HepG2 (cell line): Measurements from ENCODE around the gene CBLC. TPM values are rescaled to one million over a fixed set of nuclear protein-coding genes. Genes with fewer than 3 reads are reported as not detected.

ENCODE experiments used
- CHD2 ChIP-seq: IDR thresholded peaks from 2 replicates; pipeline ENCODE4 v1.6.1; 2011; ENCODE audit warnings: low read depth, low read length, improper control_type of control experiment
- FOXC1 ChIP-seq: sonication (generic); formaldehyde crosslinking; IDR thresholded peaks from 2 replicates; pipeline ENCODE4 v1.8.0; 2022; ENCODE audit warnings: mild to moderate bottlenecking, missing genetic modification reagents, borderline replicate concordance
- GATAD2A ChIP-seq: IDR thresholded peaks from 2 replicates; pipeline ENCODE4 v1.6.1; 2016
- HDAC2 ChIP-seq: sonication (generic); formaldehyde crosslinking; IDR thresholded peaks from 2 replicates; pipeline ENCODE4 v1.4.0; 2020; ENCODE audit warnings: missing genetic modification reagents
- JUNB ChIP-seq: sonication (generic); formaldehyde crosslinking; IDR thresholded peaks from 2 replicates; pipeline ENCODE4 v1.8.0; 2022; ENCODE audit warnings: missing genetic modification reagents, mild to moderate bottlenecking, borderline replicate concordance
- MBNL3 ChIP-seq: fragments of 250-450 bp; sonication (Bioruptor Pico); conservative IDR thresholded peaks from 2 replicates; pipeline ENCODE4 v1.8.0; 2022; ENCODE audit warnings: mild to moderate bottlenecking, inconsistent platforms
- MEIS1 ChIP-seq: sonication (generic); formaldehyde crosslinking; IDR thresholded peaks from 2 replicates; pipeline ENCODE4 v1.9.0; 2021; ENCODE audit warnings: mild to moderate bottlenecking, missing genetic modification reagents, moderate library complexity, borderline replicate concordance
- NFIC ChIP-seq: IDR thresholded peaks from 2 replicates; pipeline ENCODE4 v1.6.1; 2012; ENCODE audit warnings: mild to moderate bottlenecking, low read length, inconsistent platforms
- SRF ChIP-seq: IDR thresholded peaks from 2 replicates; pipeline ENCODE4 v1.6.1; 2011; ENCODE audit warnings: mild to moderate bottlenecking, low read depth, low read length, moderate library complexity
- ZFP36 ChIP-seq: fragments of 150-350 bp; IDR thresholded peaks from 2 replicates; pipeline ENCODE4 v1.6.1; 2018; ENCODE audit warnings: borderline replicate concordance, low read length, low read depth; ENCODE audit not compliant: partially characterized antibody
- ZNF468 ChIP-seq: sonication (generic); formaldehyde crosslinking; IDR thresholded peaks from 2 replicates; pipeline ENCODE4 v1.8.0; 2022; ENCODE audit warnings: mild to moderate bottlenecking, moderate library complexity, missing genetic modification reagents
- ZNF546 ChIP-seq: sonication (generic); formaldehyde crosslinking; conservative IDR thresholded peaks from 2 replicates; pipeline ENCODE4 v1.8.1; 2023; ENCODE audit warnings: mild to moderate bottlenecking, missing genetic modification reagents
- ZNF761 ChIP-seq: sonication (generic); formaldehyde crosslinking; conservative IDR thresholded peaks from 2 replicates; pipeline ENCODE4 v1.4.0; 2020; ENCODE audit warnings: mild to moderate bottlenecking, missing genetic modification reagents
- polyA plus RNA-seq, 8 experiments: library from polyadenylated mRNA; depleted of rRNA in 3 of 8; stranded (reverse) in 7 of 8; unstranded in 1 of 8; fragments of >200 nt; fragmentation: Illumina TruSeq in 4 of 8; extraction: Trizol in 4 of 8; gene quantifications; 2 replicates each; pipeline versions ENCODE4 v1.2.1 to v1.2.3, GENCODE V29; 2011 to 2016; ENCODE audit warnings: low read depth in 4 of 8, missing spikeins in 1 of 8, mixed read lengths in 1 of 8; ENCODE audit not compliant: insufficient read depth in 1 of 8
- total RNA-seq, 5 experiments: library from RNA; depleted of rRNA; stranded (reverse); fragments of >200 nt; fragmentation: Illumina TruSeq; extraction: Trizol; gene quantifications; 2 replicates each; pipeline ENCODE4 v1.2.3, GENCODE V29; 2016; ENCODE audit warnings: low read depth in 1 of 5
- TF ChIP-seq, protein P1 (sequence below): sonication (generic); formaldehyde crosslinking; IDR thresholded peaks from 2 replicates; pipeline ENCODE4 v1.4.0; 2020; ENCODE audit warnings: missing genetic modification reagents, borderline replicate concordance
- TF ChIP-seq, protein P2 (sequence below): sonication (generic); formaldehyde crosslinking; conservative IDR thresholded peaks from 2 replicates; pipeline ENCODE4 v1.8.1; 2023; ENCODE audit warnings: missing genetic modification reagents
- TF ChIP-seq, protein P3 (sequence below): sonication (generic); formaldehyde crosslinking; IDR thresholded peaks from 2 replicates; pipeline ENCODE4 v1.8.1; 2023; ENCODE audit warnings: mild to moderate bottlenecking, missing genetic modification reagents
- TF ChIP-seq, protein P4 (sequence below): sonication (generic); formaldehyde crosslinking; IDR thresholded peaks from 2 replicates; pipeline ENCODE4 v1.4.0; 2020; ENCODE audit warnings: missing genetic modification reagents
- TF ChIP-seq, protein P5 (sequence below): sonication (generic); formaldehyde crosslinking; IDR thresholded peaks from 2 replicates; pipeline ENCODE4 v1.5.1; 2020; ENCODE audit warnings: mild to moderate bottlenecking, missing genetic modification reagents, moderate library complexity

CBLC gene
- total and polyA plus RNA-seq, 2 of the 13 experiments (the other 11 are each of a cell fraction or from before 2014, with no cell fraction given): 1.8 to 2.6 TPM

DNA sequence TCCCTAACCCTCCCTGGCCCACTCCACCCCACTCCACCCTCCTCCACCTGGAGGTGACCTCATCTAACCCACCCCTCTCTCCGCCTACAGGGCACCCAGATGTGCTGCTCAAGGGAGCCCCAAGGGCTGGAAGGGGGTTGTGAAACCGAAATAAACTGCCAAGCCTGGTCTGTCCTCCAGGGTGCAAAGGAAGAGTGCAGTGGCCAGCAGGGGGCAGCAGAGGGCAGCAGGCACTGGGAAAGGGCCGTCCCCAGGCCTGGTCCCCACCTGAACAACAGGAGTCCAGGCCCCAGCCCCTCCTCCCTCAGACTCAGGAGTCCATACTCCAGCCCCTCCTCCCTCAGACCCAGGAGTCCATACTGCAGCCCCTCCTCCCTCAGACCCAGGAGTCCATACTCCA lies 22.8 kb downstream of the CBLC start (continued):
- TF ChIP-seq, protein P1, sequence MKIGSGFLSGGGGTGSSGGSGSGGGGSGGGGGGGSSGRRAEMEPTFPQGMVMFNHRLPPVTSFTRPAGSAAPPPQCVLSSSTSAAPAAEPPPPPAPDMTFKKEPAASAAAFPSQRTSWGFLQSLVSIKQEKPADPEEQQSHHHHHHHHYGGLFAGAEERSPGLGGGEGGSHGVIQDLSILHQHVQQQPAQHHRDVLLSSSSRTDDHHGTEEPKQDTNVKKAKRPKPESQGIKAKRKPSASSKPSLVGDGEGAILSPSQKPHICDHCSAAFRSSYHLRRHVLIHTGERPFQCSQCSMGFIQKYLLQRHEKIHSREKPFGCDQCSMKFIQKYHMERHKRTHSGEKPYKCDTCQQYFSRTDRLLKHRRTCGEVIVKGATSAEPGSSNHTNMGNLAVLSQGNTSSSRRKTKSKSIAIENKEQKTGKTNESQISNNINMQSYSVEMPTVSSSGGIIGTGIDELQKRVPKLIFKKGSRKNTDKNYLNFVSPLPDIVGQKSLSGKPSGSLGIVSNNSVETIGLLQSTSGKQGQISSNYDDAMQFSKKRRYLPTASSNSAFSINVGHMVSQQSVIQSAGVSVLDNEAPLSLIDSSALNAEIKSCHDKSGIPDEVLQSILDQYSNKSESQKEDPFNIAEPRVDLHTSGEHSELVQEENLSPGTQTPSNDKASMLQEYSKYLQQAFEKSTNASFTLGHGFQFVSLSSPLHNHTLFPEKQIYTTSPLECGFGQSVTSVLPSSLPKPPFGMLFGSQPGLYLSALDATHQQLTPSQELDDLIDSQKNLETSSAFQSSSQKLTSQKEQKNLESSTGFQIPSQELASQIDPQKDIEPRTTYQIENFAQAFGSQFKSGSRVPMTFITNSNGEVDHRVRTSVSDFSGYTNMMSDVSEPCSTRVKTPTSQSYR: peak; percentile 82; the same call in 1 of the 2 replicates
- TF ChIP-seq ZFP36 (peak; percentile 78), ZNF546 (no peak), GATAD2A (peak; percentile 54), ZNF761 (0 out of 2 replicates have a peak, but pooled peaks have one; percentile 59), JUNB (CRISPR knock-in tag) (no peak), SRF (no peak), CHD2 (no peak), HDAC2 (CRISPR knock-in tag) (peak; percentile 31; the same call in 1 of the 2 replicates), FOXC1 (CRISPR knock-in tag) (peak; percentile 51; the same call in 1 of the 2 replicates), ZNF468 (0 out of 2 replicates have a peak, but pooled peaks have one; percentile 39), MBNL3 (CRISPR knock-in tag) (no peak), MEIS1 (0 out of 2 replicates have a peak, but pooled peaks have one; percentile 34), NFIC (no peak)
- TF ChIP-seq, protein P2, sequence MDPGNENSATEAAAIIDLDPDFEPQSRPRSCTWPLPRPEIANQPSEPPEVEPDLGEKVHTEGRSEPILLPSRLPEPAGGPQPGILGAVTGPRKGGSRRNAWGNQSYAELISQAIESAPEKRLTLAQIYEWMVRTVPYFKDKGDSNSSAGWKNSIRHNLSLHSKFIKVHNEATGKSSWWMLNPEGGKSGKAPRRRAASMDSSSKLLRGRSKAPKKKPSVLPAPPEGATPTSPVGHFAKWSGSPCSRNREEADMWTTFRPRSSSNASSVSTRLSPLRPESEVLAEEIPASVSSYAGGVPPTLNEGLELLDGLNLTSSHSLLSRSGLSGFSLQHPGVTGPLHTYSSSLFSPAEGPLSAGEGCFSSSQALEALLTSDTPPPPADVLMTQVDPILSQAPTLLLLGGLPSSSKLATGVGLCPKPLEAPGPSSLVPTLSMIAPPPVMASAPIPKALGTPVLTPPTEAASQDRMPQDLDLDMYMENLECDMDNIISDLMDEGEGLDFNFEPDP (CRISPR knock-in tag): no peak; the same call in 1 of the 2 replicates
- TF ChIP-seq, protein P3, sequence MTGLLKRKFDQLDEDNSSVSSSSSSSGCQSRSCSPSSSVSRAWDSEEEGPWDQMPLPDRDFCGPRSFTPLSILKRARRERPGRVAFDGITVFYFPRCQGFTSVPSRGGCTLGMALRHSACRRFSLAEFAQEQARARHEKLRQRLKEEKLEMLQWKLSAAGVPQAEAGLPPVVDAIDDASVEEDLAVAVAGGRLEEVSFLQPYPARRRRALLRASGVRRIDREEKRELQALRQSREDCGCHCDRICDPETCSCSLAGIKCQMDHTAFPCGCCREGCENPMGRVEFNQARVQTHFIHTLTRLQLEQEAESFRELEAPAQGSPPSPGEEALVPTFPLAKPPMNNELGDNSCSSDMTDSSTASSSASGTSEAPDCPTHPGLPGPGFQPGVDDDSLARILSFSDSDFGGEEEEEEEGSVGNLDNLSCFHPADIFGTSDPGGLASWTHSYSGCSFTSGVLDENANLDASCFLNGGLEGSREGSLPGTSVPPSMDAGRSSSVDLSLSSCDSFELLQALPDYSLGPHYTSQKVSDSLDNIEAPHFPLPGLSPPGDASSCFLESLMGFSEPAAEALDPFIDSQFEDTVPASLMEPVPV (CRISPR knock-in tag): no peak
- TF ChIP-seq, protein P4, sequence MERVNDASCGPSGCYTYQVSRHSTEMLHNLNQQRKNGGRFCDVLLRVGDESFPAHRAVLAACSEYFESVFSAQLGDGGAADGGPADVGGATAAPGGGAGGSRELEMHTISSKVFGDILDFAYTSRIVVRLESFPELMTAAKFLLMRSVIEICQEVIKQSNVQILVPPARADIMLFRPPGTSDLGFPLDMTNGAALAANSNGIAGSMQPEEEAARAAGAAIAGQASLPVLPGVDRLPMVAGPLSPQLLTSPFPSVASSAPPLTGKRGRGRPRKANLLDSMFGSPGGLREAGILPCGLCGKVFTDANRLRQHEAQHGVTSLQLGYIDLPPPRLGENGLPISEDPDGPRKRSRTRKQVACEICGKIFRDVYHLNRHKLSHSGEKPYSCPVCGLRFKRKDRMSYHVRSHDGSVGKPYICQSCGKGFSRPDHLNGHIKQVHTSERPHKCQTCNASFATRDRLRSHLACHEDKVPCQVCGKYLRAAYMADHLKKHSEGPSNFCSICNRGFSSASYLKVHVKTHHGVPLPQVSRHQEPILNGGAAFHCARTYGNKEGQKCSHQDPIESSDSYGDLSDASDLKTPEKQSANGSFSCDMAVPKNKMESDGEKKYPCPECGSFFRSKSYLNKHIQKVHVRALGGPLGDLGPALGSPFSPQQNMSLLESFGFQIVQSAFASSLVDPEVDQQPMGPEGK: peak; percentile 75
- TF ChIP-seq, protein P5, sequence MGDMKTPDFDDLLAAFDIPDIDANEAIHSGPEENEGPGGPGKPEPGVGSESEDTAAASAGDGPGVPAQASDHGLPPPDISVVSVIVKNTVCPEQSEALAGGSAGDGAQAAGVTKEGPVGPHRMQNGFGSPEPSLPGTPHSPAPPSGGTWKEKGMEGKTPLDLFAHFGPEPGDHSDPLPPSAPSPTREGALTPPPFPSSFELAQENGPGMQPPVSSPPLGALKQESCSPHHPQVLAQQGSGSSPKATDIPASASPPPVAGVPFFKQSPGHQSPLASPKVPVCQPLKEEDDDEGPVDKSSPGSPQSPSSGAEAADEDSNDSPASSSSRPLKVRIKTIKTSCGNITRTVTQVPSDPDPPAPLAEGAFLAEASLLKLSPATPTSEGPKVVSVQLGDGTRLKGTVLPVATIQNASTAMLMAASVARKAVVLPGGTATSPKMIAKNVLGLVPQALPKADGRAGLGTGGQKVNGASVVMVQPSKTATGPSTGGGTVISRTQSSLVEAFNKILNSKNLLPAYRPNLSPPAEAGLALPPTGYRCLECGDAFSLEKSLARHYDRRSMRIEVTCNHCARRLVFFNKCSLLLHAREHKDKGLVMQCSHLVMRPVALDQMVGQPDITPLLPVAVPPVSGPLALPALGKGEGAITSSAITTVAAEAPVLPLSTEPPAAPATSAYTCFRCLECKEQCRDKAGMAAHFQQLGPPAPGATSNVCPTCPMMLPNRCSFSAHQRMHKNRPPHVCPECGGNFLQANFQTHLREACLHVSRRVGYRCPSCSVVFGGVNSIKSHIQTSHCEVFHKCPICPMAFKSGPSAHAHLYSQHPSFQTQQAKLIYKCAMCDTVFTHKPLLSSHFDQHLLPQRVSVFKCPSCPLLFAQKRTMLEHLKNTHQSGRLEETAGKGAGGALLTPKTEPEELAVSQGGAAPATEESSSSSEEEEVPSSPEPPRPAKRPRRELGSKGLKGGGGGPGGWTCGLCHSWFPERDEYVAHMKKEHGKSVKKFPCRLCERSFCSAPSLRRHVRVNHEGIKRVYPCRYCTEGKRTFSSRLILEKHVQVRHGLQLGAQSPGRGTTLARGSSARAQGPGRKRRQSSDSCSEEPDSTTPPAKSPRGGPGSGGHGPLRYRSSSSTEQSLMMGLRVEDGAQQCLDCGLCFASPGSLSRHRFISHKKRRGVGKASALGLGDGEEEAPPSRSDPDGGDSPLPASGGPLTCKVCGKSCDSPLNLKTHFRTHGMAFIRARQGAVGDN (CRISPR knock-in tag): peak; percentile 83
